Measurements from ENCODE around the gene CTNNA1. TPM values are rescaled to one million over a fixed set of nuclear protein-coding genes. Genes with fewer than 3 reads are reported as not detected.

Gene CTNNA1
- total RNA-seq, 4 donors from 2014 or later: 239 to 305 (median 277) TPM

GRCh38 chr5:138938526-138938925 lies 185.3 kb downstream of the CTNNA1 start:
- TF ChIP-seq, protein P1, sequence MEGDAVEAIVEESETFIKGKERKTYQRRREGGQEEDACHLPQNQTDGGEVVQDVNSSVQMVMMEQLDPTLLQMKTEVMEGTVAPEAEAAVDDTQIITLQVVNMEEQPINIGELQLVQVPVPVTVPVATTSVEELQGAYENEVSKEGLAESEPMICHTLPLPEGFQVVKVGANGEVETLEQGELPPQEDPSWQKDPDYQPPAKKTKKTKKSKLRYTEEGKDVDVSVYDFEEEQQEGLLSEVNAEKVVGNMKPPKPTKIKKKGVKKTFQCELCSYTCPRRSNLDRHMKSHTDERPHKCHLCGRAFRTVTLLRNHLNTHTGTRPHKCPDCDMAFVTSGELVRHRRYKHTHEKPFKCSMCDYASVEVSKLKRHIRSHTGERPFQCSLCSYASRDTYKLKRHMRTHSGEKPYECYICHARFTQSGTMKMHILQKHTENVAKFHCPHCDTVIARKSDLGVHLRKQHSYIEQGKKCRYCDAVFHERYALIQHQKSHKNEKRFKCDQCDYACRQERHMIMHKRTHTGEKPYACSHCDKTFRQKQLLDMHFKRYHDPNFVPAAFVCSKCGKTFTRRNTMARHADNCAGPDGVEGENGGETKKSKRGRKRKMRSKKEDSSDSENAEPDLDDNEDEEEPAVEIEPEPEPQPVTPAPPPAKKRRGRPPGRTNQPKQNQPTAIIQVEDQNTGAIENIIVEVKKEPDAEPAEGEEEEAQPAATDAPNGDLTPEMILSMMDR (IDR thresholded peaks at IDR 0.05; ENCODE audit: low read depth): no peak

DNA sequence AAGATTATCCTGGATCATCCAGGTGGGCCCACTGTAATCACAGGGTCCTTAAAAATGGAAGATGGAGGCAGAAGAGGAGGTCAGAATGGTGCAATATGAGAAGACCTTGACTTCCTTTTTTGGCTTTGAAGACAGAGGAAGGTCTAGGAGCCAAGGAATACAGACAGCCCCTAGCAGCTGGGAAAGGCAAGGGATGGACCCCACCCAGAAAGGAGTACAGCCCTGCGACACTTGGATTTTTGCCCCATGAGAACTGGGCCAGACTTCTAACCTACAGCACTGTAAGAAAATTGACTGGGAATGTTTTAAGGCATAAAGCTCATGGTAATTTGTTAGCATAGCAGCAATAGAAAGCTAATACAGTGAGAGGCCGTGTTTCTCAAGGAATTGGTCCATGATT lies 188.8 kb downstream of the CTNNA1 start:
- TF ChIP-seq, protein P1 (IDR thresholded peaks at IDR 0.05; ENCODE audit: low read depth): no peak

GRCh38 chr5:138942861-138943260 lies 189.6 kb downstream of the CTNNA1 start:
- TF ChIP-seq, protein P1 (IDR thresholded peaks at IDR 0.05; ENCODE audit: low read depth): no peak

GRCh38 chr5:138943599-138944173 lies 190.5 kb downstream of the CTNNA1 start:
- TF ChIP-seq, protein P1 (IDR thresholded peaks at IDR 0.05; ENCODE audit: low read depth): no peak

- TF ChIP-seq, protein P1 (IDR thresholded peaks at IDR 0.05; ENCODE audit: low read depth): no peak
Observed at GRCh38 chr5:138944527-138945322, 191.5 kb downstream of the CTNNA1 start.

- TF ChIP-seq, protein P1 (IDR thresholded peaks at IDR 0.05; ENCODE audit: low read depth): no peak
Observed at GRCh38 chr5:138945421-138946240, 192.4 kb downstream of the CTNNA1 start.

- TF ChIP-seq, protein P1 (IDR thresholded peaks at IDR 0.05; ENCODE audit: low read depth): no peak
Observed at GRCh38 chr5:138946241-138946623, 193.0 kb downstream of the CTNNA1 start.
